ENCODE data around the gene POU2F1.
"Not testable (repeated sequence)": the region's sequence is repeated elsewhere in the genome, so short reads cannot be mapped to it uniquely, and the experiment has no call there.

POU2F1 gene

GRCh38 chr1:167237000-167237399, 16.3 kb downstream of the POU2F1 start:
- H3K27me3 ChIP-seq (replicated peaks; ENCODE audit: control insufficient read depth, insufficient read depth, low read length): no peaks in the 10 kb centered on the region
- TF ChIP-seq, protein P1, sequence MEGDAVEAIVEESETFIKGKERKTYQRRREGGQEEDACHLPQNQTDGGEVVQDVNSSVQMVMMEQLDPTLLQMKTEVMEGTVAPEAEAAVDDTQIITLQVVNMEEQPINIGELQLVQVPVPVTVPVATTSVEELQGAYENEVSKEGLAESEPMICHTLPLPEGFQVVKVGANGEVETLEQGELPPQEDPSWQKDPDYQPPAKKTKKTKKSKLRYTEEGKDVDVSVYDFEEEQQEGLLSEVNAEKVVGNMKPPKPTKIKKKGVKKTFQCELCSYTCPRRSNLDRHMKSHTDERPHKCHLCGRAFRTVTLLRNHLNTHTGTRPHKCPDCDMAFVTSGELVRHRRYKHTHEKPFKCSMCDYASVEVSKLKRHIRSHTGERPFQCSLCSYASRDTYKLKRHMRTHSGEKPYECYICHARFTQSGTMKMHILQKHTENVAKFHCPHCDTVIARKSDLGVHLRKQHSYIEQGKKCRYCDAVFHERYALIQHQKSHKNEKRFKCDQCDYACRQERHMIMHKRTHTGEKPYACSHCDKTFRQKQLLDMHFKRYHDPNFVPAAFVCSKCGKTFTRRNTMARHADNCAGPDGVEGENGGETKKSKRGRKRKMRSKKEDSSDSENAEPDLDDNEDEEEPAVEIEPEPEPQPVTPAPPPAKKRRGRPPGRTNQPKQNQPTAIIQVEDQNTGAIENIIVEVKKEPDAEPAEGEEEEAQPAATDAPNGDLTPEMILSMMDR (IDR thresholded peaks at IDR 0.05; ENCODE audit: insufficient read depth, low read length, poor library complexity, severe bottlenecking): no peak
- no peak for DNase-seq (ENCODE audit: extremely low read depth, insufficient read length)
- H3K36me3 ChIP-seq (ENCODE audit: control insufficient read depth, insufficient read depth, low read length): no peaks in the 10 kb centered on the region
- H3K4me3 ChIP-seq (replicated peaks; ENCODE audit: low read depth, low read length): no peak overlapping the region

DNA sequence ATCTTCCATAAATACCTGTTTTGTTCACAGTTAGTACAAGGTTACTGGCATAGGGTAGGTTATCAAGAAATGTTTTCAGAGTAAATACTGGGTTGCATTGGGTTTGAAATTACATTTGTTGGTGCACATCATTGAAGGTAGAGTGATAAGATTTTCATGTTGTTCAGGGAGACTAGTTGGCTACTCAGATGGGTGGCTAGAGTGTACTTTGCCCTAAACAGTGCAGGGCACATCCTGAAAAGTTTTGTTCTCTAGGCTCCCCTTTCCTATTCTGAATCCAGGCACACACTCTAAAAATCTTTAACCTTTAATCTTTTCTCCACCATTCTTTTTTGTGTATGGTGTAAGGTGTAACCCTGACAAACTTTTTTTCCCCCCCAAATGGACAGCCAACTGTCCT, 18.0 kb downstream of the POU2F1 start:
- DNase-seq (ENCODE audit: extremely low read depth, insufficient read length): no peak

GRCh38 chr1:167239257-167239656, 18.6 kb downstream of the POU2F1 start:
- DNase-seq (ENCODE audit: extremely low read depth, insufficient read length): no peak
- Histone ChIP-seq H3K27me3 (replicated peaks; ENCODE audit: control insufficient read depth, insufficient read depth, low read length) (no peaks in the 10 kb centered on the region), H3K36me3 (ENCODE audit: control insufficient read depth, insufficient read depth, low read length) (no peaks in the 10 kb centered on the region), H3K4me3 (replicated peaks; ENCODE audit: low read depth, low read length) (no peak overlapping the region)
- TF ChIP-seq, protein P1 (IDR thresholded peaks at IDR 0.05; ENCODE audit: insufficient read depth, low read length, poor library complexity, severe bottlenecking): no peak

More for the DNA sequence above, 18.0 kb downstream of the POU2F1 start:
- Histone ChIP-seq H3K36me3 (ENCODE audit: control insufficient read depth, insufficient read depth, low read length) (no peaks in the 10 kb centered on the region), H3K27me3 (replicated peaks; ENCODE audit: control insufficient read depth, insufficient read depth, low read length) (no peaks in the 10 kb centered on the region), H3K4me3 (replicated peaks; ENCODE audit: low read depth, low read length) (no peak overlapping the region)
- TF ChIP-seq, protein P1 (IDR thresholded peaks at IDR 0.05; ENCODE audit: insufficient read depth, low read length, poor library complexity, severe bottlenecking): no peak

GRCh38 chr1:167244244-167244643, 23.6 kb downstream of the POU2F1 start:
- DNase-seq (ENCODE audit: extremely low read depth, insufficient read length): no peak
- Histone ChIP-seq H3K4me3 (replicated peaks; ENCODE audit: low read depth, low read length) (no peak overlapping the region), H3K36me3 (ENCODE audit: control insufficient read depth, insufficient read depth, low read length) (no peaks in the 10 kb centered on the region), H3K27me3 (replicated peaks; ENCODE audit: control insufficient read depth, insufficient read depth, low read length) (no peaks in the 10 kb centered on the region)
- TF ChIP-seq, protein P1 (IDR thresholded peaks at IDR 0.05; ENCODE audit: insufficient read depth, low read length, poor library complexity, severe bottlenecking): no peak

DNA sequence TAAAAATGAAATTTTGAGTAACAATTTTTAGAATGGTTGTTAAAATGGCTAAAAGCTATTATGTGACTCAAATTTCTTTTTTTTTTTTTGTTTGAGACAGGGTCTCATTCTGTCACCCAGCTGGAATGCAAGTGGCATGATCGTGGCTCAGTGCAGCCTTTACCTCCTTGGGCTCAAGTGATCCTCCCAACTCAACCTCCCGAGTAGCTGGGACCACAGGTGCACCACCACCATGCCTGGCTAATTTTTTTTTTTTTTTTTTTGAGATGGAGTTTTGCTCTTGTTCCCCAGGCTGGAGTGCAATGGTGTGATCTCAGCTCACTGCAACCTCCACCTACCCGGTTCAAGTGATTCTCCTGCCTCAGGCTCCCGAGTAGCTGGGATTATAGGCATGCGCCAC, 24.5 kb downstream of the POU2F1 start:
- not testable (repeated sequence) for H3K4me3 ChIP-seq (replicated peaks; ENCODE audit: low read depth, low read length); DNase-seq (ENCODE audit: extremely low read depth, insufficient read length); H3K36me3 ChIP-seq (ENCODE audit: control insufficient read depth, insufficient read depth, low read length); H3K27me3 ChIP-seq (replicated peaks; ENCODE audit: control insufficient read depth, insufficient read depth, low read length)

GRCh38 chr1:167246971-167247370, 26.3 kb downstream of the POU2F1 start:
- TF ChIP-seq, protein P1 (IDR thresholded peaks at IDR 0.05; ENCODE audit: insufficient read depth, low read length, poor library complexity, severe bottlenecking): no peak
- Histone ChIP-seq H3K4me3 (replicated peaks; ENCODE audit: low read depth, low read length) (no peak overlapping the region), H3K27me3 (replicated peaks; ENCODE audit: control insufficient read depth, insufficient read depth, low read length) (no peaks in the 10 kb centered on the region), H3K36me3 (ENCODE audit: control insufficient read depth, insufficient read depth, low read length) (no peaks in the 10 kb centered on the region)
- no peak for DNase-seq (ENCODE audit: extremely low read depth, insufficient read length)
